ENCODE data around the gene TAS2R38.

TAS2R38 gene

DNA sequence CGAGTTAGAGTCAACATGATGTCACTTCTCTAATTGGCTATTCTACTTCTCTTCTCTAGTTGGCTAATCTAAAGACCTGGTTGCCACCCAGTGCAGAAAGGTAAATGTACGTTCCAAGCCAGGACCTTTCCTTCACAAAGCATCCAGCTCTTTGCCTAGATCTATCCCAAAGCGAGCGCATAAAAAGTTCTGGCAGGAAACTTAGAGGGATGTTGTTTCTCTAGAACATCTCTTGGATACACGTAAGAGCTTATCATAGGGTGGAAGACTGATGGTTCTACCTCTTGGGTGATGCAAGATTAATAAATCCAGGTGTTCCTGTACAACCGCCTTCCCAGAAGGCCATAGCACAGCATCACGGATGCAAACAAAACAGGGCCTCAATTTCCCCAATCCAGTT is at the start of gene TAS2R38:
Gene TAS2R38, minus strand, starts transcription at position 101 of the 400 bp plus-strand sequence. Its CDS starts 84 bp downstream, at position 17.
- no peak within 1 kb of the TSS for H3K27ac ChIP-seq
- H3K36me3 ChIP-seq (ENCODE audit: insufficient read depth), result no peaks in the 10 kb centered on the region
- no peaks in the 10 kb centered on the region for H3K79me2 ChIP-seq (ENCODE audit: insufficient read depth, low read depth)
- no peaks in the 10 kb centered on the region for H3K27me3 ChIP-seq (ENCODE audit: insufficient read depth, low read depth)
- no peak for TF ChIP-seq CTCF (conservative IDR thresholded peaks at IDR 0.05; ENCODE audit: low read depth, low read length)
- H3K4me1 ChIP-seq (ENCODE audit: low read depth, poor library complexity, severe bottlenecking), result peaks cover 10% of the 10 kb centered on the region
- H3K4me2 ChIP-seq, result no peak within 1 kb of the TSS
- no peaks in the 10 kb centered on the region for H4K20me1 ChIP-seq (ENCODE audit: insufficient read depth)
- H3K4me3 ChIP-seq (IDR thresholded peaks at IDR 0.05; ENCODE audit: insufficient read depth, low read depth, low read length), result no peak within 1 kb of the TSS
- H3K9ac ChIP-seq, result no peak within 1 kb of the TSS
- no peak within 1 kb of the TSS for H2AFZ ChIP-seq (ENCODE audit: low read depth)

DNA sequence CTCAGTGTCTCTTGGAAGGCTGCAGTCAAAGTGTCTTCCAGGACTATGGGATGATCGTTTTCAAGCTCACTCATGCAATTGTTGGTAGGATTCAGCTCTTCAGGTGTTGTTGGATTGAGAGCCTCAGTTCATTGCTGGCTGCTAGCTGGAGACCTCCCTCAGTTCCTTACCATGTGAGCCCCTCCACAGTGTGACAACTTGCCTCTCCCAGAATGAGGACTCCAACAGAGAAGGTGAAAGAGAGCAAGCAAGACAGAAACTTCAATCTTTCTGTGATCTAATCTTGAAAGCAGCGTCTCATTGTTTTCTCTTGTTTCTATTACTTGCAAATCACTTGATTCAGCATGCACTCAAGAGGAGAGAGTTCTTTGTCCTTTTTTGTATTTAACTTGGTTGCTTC is 44.6 kb upstream of the TAS2R38 start:
- no peak for TF ChIP-seq CTCF (conservative IDR thresholded peaks at IDR 0.05; ENCODE audit: low read depth, low read length)
- Histone ChIP-seq H3K36me3 (ENCODE audit: insufficient read depth) (no peaks in the 10 kb centered on the region), H3K9ac (no peak overlapping the region), H3K27me3 (ENCODE audit: insufficient read depth, low read depth) (no peaks in the 10 kb centered on the region), H4K20me1 (ENCODE audit: insufficient read depth) (no peaks in the 10 kb centered on the region), H3K27ac (no peak overlapping the region), H2AFZ (ENCODE audit: low read depth) (no peak overlapping the region), H3K79me2 (ENCODE audit: insufficient read depth, low read depth) (no peaks in the 10 kb centered on the region), H3K4me1 (ENCODE audit: low read depth, poor library complexity, severe bottlenecking) (no peaks in the 10 kb centered on the region), H3K4me2 (no peak overlapping the region), H3K4me3 (IDR thresholded peaks at IDR 0.05; ENCODE audit: insufficient read depth, low read depth, low read length) (no peak overlapping the region)

DNA sequence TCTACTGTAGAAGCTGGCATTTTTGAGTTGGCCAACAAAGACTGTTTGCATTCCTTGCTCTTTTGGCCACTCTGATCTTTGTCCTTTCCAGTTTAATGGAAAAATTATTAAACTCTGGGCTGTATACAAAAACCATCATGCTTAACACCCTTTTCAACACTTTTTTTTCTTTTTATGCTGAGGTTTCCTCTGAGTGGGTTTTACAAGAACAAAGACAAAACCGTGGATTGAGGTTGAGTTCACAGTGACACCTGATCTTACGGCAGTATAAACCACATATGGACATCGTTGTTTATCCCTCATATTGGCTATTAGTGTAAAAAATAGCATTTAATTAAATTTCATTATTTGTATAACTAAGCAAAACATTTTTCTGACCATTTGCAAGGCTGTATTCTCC is 43.9 kb upstream of the TAS2R38 start:
- Histone ChIP-seq H4K20me1 (ENCODE audit: insufficient read depth) (no peaks in the 10 kb centered on the region), H3K4me2 (no peak overlapping the region), H3K4me3 (IDR thresholded peaks at IDR 0.05; ENCODE audit: insufficient read depth, low read depth, low read length) (no peak overlapping the region), H3K36me3 (ENCODE audit: insufficient read depth) (no peaks in the 10 kb centered on the region), H3K4me1 (ENCODE audit: low read depth, poor library complexity, severe bottlenecking) (no peaks in the 10 kb centered on the region), H3K79me2 (ENCODE audit: insufficient read depth, low read depth) (no peaks in the 10 kb centered on the region), H3K9ac (no peak overlapping the region), H3K27me3 (ENCODE audit: insufficient read depth, low read depth) (no peaks in the 10 kb centered on the region), H2AFZ (ENCODE audit: low read depth) (no peak overlapping the region), H3K27ac (no peak overlapping the region)
- TF ChIP-seq CTCF (conservative IDR thresholded peaks at IDR 0.05; ENCODE audit: low read depth, low read length), result no peak

- Histone ChIP-seq H3K4me1 (ENCODE audit: low read depth, poor library complexity, severe bottlenecking) (no peaks in the 10 kb centered on the region), H4K20me1 (ENCODE audit: insufficient read depth) (no peaks in the 10 kb centered on the region), H3K27ac (no peak overlapping the region), H3K27me3 (ENCODE audit: insufficient read depth, low read depth) (no peaks in the 10 kb centered on the region), H3K9ac (no peak overlapping the region), H3K36me3 (ENCODE audit: insufficient read depth) (no peaks in the 10 kb centered on the region), H3K4me2 (no peak overlapping the region), H2AFZ (ENCODE audit: low read depth) (no peak overlapping the region), H3K4me3 (IDR thresholded peaks at IDR 0.05; ENCODE audit: insufficient read depth, low read depth, low read length) (no peak overlapping the region), H3K79me2 (ENCODE audit: insufficient read depth, low read depth) (no peaks in the 10 kb centered on the region)
- no peak for TF ChIP-seq CTCF (conservative IDR thresholded peaks at IDR 0.05; ENCODE audit: low read depth, low read length)
Observed at GRCh38 chr7:142012825-142013511, 39.4 kb upstream of the TAS2R38 start.

Measured in KMS-11 (cell line).